K562 (cell line): Measurements from ENCODE around the gene CLEC4E. TPM values are rescaled to one million over a fixed set of nuclear protein-coding genes. Genes with fewer than 3 reads are reported as not detected.

ENCODE experiments used
- ATAC-seq: fragments of 200-7000 bp; cut with Tn5 transposase; 3 replicates; pipeline ENCODE4 v1.9.1; 2020; ENCODE audit warnings: moderate library complexity
- BruUV-seq: library from RNA; stranded (reverse); fragments of 400-500 nt; replicated peaks from 2 replicates; lab custom pipeline; 2021; lab: Mats Ljungman, UMichigan
- CTCF ChIA-PET: fragments of 300-600 bp; formaldehyde crosslinking; extraction: SDS; loops from one replicate; lab custom pipeline; 2021; ENCODE audit warnings: low intra/inter-chr PET ratio; lab: Yijun Ruan, JAX
- POLR2A ChIA-PET: fragments of 300-600, 350-650 bp; sonication (Branson Sonifier 250); formaldehyde crosslinking; extraction: SDS; loops from one replicate; lab custom pipeline; 2021; ENCODE audit warnings: antibody characterized with exemption, inconsistent platforms; lab: Yijun Ruan, JAX
- DNase-seq, 4 experiments: peaks; one replicate each; pipeline versions ENCODE4 v3.0.0 to v3.0.0-alpha.2; 2011 to 2018; ENCODE audit warnings: low spot score in 3 of 4, mixed read lengths in 3 of 4; ENCODE audit errors: extremely low read depth in 1 of 4
- FAIRE-seq: peaks from 2 replicates; lab custom pipeline; 2011; peaks lifted over from hg19 to GRCh38; lab: Jason Lieb, UNC
- H2AFZ ChIP-seq: 2 replicates; pipeline ENCODE4 v1.6.0; 2011; ENCODE audit warnings: low read depth, low read length, control low read depth, inconsistent platforms
- H3K27ac ChIP-seq: fragments of 200-600 bp; 3 replicates; pipeline ENCODE4 v1.8.0; 2011; ENCODE audit warnings: low read depth, mild to moderate bottlenecking, control low read depth, inconsistent platforms, low read length, moderate library complexity, mixed read lengths; ENCODE audit errors: extremely low read depth
- H3K27me3 ChIP-seq, 2 experiments: fragments of 300-600 bp in 1 of 2; 2 replicates in 1 of 2; 3 replicates in 1 of 2; pipeline versions ENCODE4 v1.6.0 to v1.8.0; 2011; ENCODE audit warnings: inconsistent platforms in 2 of 2, low read length in 2 of 2, mild to moderate bottlenecking in 1 of 2, mixed read lengths in 1 of 2, moderate library complexity in 1 of 2; ENCODE audit not compliant: control insufficient read depth in 2 of 2, insufficient read depth in 2 of 2
- H3K36me3 ChIP-seq: fragments of 300-600 bp; 3 replicates; pipeline ENCODE4 v1.8.0; 2011; ENCODE audit warnings: mild to moderate bottlenecking, low read length, inconsistent platforms; ENCODE audit not compliant: control insufficient read depth, insufficient read depth
- H3K4me1 ChIP-seq, 2 experiments: fragments of 200-600 bp in 1 of 2; replicated peaks in 1 of 2; 2 replicates in 1 of 2; 3 replicates in 1 of 2; pipeline versions ENCODE4 v1.5.1 to v1.8.0; 2011; ENCODE audit warnings: inconsistent platforms in 2 of 2, low read length in 2 of 2, mild to moderate bottlenecking in 1 of 2, mixed read lengths in 1 of 2, moderate library complexity in 1 of 2; ENCODE audit not compliant: control insufficient read depth in 2 of 2, insufficient read depth in 2 of 2
- H3K4me2 ChIP-seq: 2 replicates; pipeline ENCODE4 v1.6.1; 2011; ENCODE audit warnings: low read length, control low read depth, inconsistent platforms, mixed read lengths; ENCODE audit not compliant: insufficient read depth
- H3K4me3 ChIP-seq: fragments of 200-600 bp; sonication (generic), shearing (Covaris generic); 2 replicates; pipeline ENCODE4 v1.5.1; 2016; ENCODE audit warnings: control low read depth, inconsistent platforms
- H3K79me2 ChIP-seq: fragments of 200-600 bp; 3 replicates; pipeline ENCODE4 v1.8.0; 2011; ENCODE audit warnings: low read length, inconsistent platforms; ENCODE audit not compliant: control insufficient read depth, insufficient read depth
- H3K9ac ChIP-seq, 2 experiments: 2 replicates each; pipeline versions ENCODE4 v1.6.0 to v1.6.1; 2011; ENCODE audit warnings: low read depth in 2 of 2, low read length in 2 of 2, control low read depth in 1 of 2, inconsistent platforms in 1 of 2, mild to moderate bottlenecking in 1 of 2, mixed read lengths in 1 of 2; ENCODE audit not compliant: insufficient read depth in 1 of 2
- H3K9me1 ChIP-seq: one replicate; pipeline ENCODE4 v1.6.0; 2011; ENCODE audit warnings: inconsistent platforms, mild to moderate bottlenecking, low read length, moderate library complexity; ENCODE audit not compliant: control insufficient read depth, insufficient read depth
- H3K9me3 ChIP-seq: replicated peaks from 2 replicates; pipeline ENCODE4 v1.5.1; 2011; ENCODE audit warnings: low read depth, low read length, inconsistent platforms; ENCODE audit not compliant: control insufficient read depth, insufficient read depth
- H4K20me1 ChIP-seq: replicated peaks from 2 replicates; pipeline ENCODE4 v1.6.1; 2011; ENCODE audit warnings: low read length, inconsistent platforms, mixed read lengths; ENCODE audit not compliant: control insufficient read depth, insufficient read depth
- WGBS: fragments of 100-300 bp; shearing (Covaris generic); methylation state at CpG from one replicate; pipeline ENCODE4 v1.1.6; 2016; ENCODE audit warnings: low coverage, mixed read lengths; ENCODE audit not compliant: insufficient coverage; ENCODE audit errors: missing lambda C conversion rate; 5-methylcytosine and 5-hydroxymethylcytosine counted together
- in situ Hi-C: fragments of 300-500 bp; cut with MboI; formaldehyde crosslinking; loops from 4 replicates; pipeline ENCODE4 v1.15.0; 2018; ENCODE audit warnings: inconsistent platforms, mixed read lengths
- intact Hi-C: fragments of 100-400 bp; cut with micrococcal nuclease; formaldehyde crosslinking; loops from 2 replicates; pipeline ENCODE4 v1.14.2; 2022
- polyA plus RNA-seq, 8 experiments: library from polyadenylated mRNA; depleted of rRNA in 4 of 8; stranded (reverse) in 5 of 8; unstranded in 3 of 8; fragments of >200 nt; fragmentation: Nextera tagmentation in 2 of 8; fragmentation: Illumina TruSeq in 1 of 8; extraction: Ambion mirVana in 2 of 8; extraction: Trizol in 1 of 8; gene quantifications; 2 replicates each; pipeline versions ENCODE4 v1.2.1 to v1.2.3, GENCODE V29; 2011 to 2014; ENCODE audit warnings: inconsistent platforms in 1 of 8, missing spikeins in 1 of 8
- total RNA-seq, 7 experiments: library from RNA; depleted of rRNA in 6 of 7; stranded (reverse); fragments of >200 nt in 6 of 7; fragmentation: Illumina TruSeq in 2 of 7; extraction: Trizol in 2 of 7; gene quantifications; 2 replicates each; pipeline versions ENCODE4 v1.2.1 to v1.2.3, GENCODE V29; 2011 to 2021; ENCODE audit warnings: low replicate concordance in 1 of 7
- TF ChIP-seq, protein P1 (sequence below), 2 experiments: fragments of 450-650 bp in 1 of 2; sonication (generic) in 1 of 2; formaldehyde crosslinking in 1 of 2; IDR thresholded peaks; 2 replicates each; pipeline versions ENCODE4 v1.7.1 to v1.9.0; 2016 to 2022; ENCODE audit warnings: inconsistent platforms in 1 of 2, mild to moderate bottlenecking in 1 of 2, missing genetic modification reagents in 1 of 2
- TF ChIP-seq, protein P2 (sequence below): fragments of 250-450 bp; sonication (Bioruptor Pico); IDR thresholded peaks from 2 replicates; pipeline ENCODE4 v1.8.0; 2021; ENCODE audit warnings: mild to moderate bottlenecking, moderate library complexity
- TF ChIP-seq, protein P3 (sequence below): fragments of 200-800 bp; sonication (Bioruptor generic); IDR thresholded peaks from 2 replicates; pipeline ENCODE4 v1.6.1; 2017; ENCODE audit warnings: missing genetic modification characterization, missing compliant biosample characterization

The CLEC4E gene
- total and polyA plus RNA-seq, 9 of the 15 experiments (the other 6 are each of a cell fraction or from before 2014, with no cell fraction given) = not detected

DNA sequence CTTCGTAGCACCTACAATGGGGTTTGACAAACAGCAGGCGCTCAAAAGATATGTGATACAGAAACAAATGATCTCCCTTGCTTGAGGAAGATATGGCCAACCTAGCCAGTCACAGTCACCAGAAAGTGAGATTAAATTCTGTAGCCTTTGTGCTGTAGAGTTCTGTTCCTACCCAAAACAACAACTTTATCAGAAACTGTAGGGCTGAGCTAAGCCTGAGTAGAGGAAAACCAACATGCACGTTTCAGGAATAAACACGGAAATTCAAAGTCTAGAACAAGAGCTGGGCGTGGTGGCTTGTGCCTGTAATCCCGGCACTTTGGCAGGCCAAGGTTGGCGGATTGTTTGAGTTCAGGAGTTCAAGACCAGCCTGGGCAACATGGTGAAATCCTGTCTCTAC lies 49.0 kb upstream of the CLEC4E start:
- Histone ChIP-seq H3K27ac (no peak overlapping the region), H3K79me2 (no peaks in the 10 kb centered on the region), H3K27me3 (peaks cover 0 to 6% of the 10 kb centered on the region in 2 experiments; a peak in 2 of 5 replicates), H3K9me3 (no peaks in the 10 kb centered on the region), H4K20me1 (no peaks in the 10 kb centered on the region), H3K4me1 (no peaks in the 10 kb centered on the region), H3K9ac (no peak overlapping the region), H3K4me3 (no peak overlapping the region), H3K9me1 (no peaks in the 10 kb centered on the region), H3K36me3 (no peaks in the 10 kb centered on the region), H2AFZ (no peak overlapping the region), H3K4me2 (no peak overlapping the region)
- CTCF ChIA-PET = no interaction called here
- in situ Hi-C loops (no loop called here), intact Hi-C loops (no loop called here)
- no peak for FAIRE-seq
- TF ChIP-seq, protein P1, sequence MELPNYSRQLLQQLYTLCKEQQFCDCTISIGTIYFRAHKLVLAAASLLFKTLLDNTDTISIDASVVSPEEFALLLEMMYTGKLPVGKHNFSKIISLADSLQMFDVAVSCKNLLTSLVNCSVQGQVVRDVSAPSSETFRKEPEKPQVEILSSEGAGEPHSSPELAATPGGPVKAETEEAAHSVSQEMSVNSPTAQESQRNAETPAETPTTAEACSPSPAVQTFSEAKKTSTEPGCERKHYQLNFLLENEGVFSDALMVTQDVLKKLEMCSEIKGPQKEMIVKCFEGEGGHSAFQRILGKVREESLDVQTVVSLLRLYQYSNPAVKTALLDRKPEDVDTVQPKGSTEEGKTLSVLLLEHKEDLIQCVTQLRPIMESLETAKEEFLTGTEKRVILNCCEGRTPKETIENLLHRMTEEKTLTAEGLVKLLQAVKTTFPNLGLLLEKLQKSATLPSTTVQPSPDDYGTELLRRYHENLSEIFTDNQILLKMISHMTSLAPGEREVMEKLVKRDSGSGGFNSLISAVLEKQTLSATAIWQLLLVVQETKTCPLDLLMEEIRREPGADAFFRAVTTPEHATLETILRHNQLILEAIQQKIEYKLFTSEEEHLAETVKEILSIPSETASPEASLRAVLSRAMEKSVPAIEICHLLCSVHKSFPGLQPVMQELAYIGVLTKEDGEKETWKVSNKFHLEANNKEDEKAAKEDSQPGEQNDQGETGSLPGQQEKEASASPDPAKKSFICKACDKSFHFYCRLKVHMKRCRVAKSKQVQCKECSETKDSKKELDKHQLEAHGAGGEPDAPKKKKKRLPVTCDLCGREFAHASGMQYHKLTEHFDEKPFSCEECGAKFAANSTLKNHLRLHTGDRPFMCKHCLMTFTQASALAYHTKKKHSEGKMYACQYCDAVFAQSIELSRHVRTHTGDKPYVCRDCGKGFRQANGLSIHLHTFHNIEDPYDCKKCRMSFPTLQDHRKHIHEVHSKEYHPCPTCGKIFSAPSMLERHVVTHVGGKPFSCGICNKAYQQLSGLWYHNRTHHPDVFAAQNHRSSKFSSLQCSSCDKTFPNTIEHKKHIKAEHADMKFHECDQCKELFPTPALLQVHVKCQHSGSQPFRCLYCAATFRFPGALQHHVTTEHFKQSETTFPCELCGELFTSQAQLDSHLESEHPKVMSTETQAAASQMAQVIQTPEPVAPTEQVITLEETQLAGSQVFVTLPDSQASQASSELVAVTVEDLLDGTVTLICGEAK (IDR thresholded peaks at IDR 0.05) = peak; percentile 77
- TF ChIP-seq, protein P1 (CRISPR knock-in tag; IDR thresholded peaks at IDR 0.05) = no peak
- TF ChIP-seq, protein P2, sequence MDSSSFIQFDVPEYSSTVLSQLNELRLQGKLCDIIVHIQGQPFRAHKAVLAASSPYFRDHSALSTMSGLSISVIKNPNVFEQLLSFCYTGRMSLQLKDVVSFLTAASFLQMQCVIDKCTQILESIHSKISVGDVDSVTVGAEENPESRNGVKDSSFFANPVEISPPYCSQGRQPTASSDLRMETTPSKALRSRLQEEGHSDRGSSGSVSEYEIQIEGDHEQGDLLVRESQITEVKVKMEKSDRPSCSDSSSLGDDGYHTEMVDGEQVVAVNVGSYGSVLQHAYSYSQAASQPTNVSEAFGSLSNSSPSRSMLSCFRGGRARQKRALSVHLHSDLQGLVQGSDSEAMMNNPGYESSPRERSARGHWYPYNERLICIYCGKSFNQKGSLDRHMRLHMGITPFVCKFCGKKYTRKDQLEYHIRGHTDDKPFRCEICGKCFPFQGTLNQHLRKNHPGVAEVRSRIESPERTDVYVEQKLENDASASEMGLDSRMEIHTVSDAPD (CRISPR knock-in tag) = no peak
- TF ChIP-seq, protein P3, sequence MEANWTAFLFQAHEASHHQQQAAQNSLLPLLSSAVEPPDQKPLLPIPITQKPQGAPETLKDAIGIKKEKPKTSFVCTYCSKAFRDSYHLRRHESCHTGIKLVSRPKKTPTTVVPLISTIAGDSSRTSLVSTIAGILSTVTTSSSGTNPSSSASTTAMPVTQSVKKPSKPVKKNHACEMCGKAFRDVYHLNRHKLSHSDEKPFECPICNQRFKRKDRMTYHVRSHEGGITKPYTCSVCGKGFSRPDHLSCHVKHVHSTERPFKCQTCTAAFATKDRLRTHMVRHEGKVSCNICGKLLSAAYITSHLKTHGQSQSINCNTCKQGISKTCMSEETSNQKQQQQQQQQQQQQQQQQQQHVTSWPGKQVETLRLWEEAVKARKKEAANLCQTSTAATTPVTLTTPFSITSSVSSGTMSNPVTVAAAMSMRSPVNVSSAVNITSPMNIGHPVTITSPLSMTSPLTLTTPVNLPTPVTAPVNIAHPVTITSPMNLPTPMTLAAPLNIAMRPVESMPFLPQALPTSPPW (CRISPR knock-in tag) = no peak
- DNase-seq = no peak
- POLR2A ChIA-PET = interaction anchor here (1.1 kb wide), 1 partner anchor 8 kb away, joined by 3 read pairs; no protein-coding TSS in a partner anchor
- no TSS peak for BruUV-seq
- no peak for ATAC-seq
- WGBS = 0% methylated on average over 7 of the region's 7 CpGs
